Thymus (tissue), 2 donors: ENCODE results near the gene TLR9. TPM values are rescaled to one million over a fixed set of nuclear protein-coding genes. Genes with fewer than 3 reads are reported as not detected.

Experiments used
- polyA plus RNA-seq: library from polyadenylated mRNA; stranded (reverse); fragments of 200-250 nt; gene quantifications from one replicate; pipeline ENCODE4 v1.2.3, GENCODE V29; 2013
- total RNA-seq: library from RNA; stranded (reverse); fragments of 120-200 nt; gene quantifications from one replicate; pipeline ENCODE4 v1.2.4, GENCODE V29; 2013
- donor health status: healthy.

TLR9 gene
- total and polyA plus RNA-seq, 2 donors = 0.59 to 0.66 TPM

Other genes starting within 250 kb of the TLR9 start
- 11.2 TPM for gene ACY1, start 242.1 kb downstream of the TLR9 start, total RNA-seq
- gene ACY1, start 242.1 kb downstream of the TLR9 start, polyA plus RNA-seq = 17.6 TPM
- 1,457 TPM for gene RPL29, start 229.8 kb downstream of the TLR9 start, total RNA-seq
- gene RPL29, start 229.8 kb downstream of the TLR9 start, polyA plus RNA-seq = 1,964 TPM
- gene DUSP7, start 169.1 kb downstream of the TLR9 start, total RNA-seq = 7.7 TPM
- gene DUSP7, start 169.1 kb downstream of the TLR9 start, polyA plus RNA-seq = 6.3 TPM
- 12.3 TPM for gene POC1A, start 71.2 kb downstream of the TLR9 start, total RNA-seq
- gene POC1A, start 71.2 kb downstream of the TLR9 start, polyA plus RNA-seq = 2.6 TPM
- 34.5 TPM for gene ALAS1, start 27.5 kb downstream of the TLR9 start, total RNA-seq
- gene ALAS1, start 27.5 kb downstream of the TLR9 start, polyA plus RNA-seq = 22.8 TPM
- gene TWF2, start 13.5 kb upstream of the TLR9 start, total RNA-seq = 60.5 TPM
- gene TWF2, start 13.5 kb upstream of the TLR9 start, polyA plus RNA-seq = 62.6 TPM
- 32.1 TPM for gene PPM1M, start 20.1 kb upstream of the TLR9 start, total RNA-seq
- 65.0 TPM for gene PPM1M, start 20.1 kb upstream of the TLR9 start, polyA plus RNA-seq
- gene WDR82, start 53.0 kb upstream of the TLR9 start, total RNA-seq = 60.5 TPM
- gene WDR82, start 53.0 kb upstream of the TLR9 start, polyA plus RNA-seq = 47.4 TPM
- 7.6 TPM for gene GLYCTK, start 62.2 kb upstream of the TLR9 start, total RNA-seq
- gene GLYCTK, start 62.2 kb upstream of the TLR9 start, polyA plus RNA-seq = 18.9 TPM
- 3.3 TPM for gene DNAH1, start 90.7 kb upstream of the TLR9 start, total RNA-seq
- gene DNAH1, start 90.7 kb upstream of the TLR9 start, polyA plus RNA-seq = 9.0 TPM
- 48.2 TPM for gene BAP1, start 184.4 kb upstream of the TLR9 start, total RNA-seq
- 86.0 TPM for gene BAP1, start 184.4 kb upstream of the TLR9 start, polyA plus RNA-seq
- gene PHF7, start 185.0 kb upstream of the TLR9 start, total RNA-seq = 10.6 TPM
- gene PHF7, start 185.0 kb upstream of the TLR9 start, polyA plus RNA-seq = 9.1 TPM
- 0.80 TPM for gene SEMA3G, start 219.5 kb upstream of the TLR9 start, total RNA-seq
- gene SEMA3G, start 219.5 kb upstream of the TLR9 start, polyA plus RNA-seq = 6.4 TPM
- 5.5 TPM for gene TNNC1, start 228.4 kb upstream of the TLR9 start, total RNA-seq
- gene TNNC1, start 228.4 kb upstream of the TLR9 start, polyA plus RNA-seq = 10.2 TPM
- 27.6 TPM for gene NISCH, start 230.0 kb upstream of the TLR9 start, total RNA-seq
- 62.3 TPM for gene NISCH, start 230.0 kb upstream of the TLR9 start, polyA plus RNA-seq